HT-29 (cell line): ENCODE data around the gene RAB11A. TPM values are rescaled to one million over a fixed set of nuclear protein-coding genes. Genes with fewer than 3 reads are reported as not detected.
A peak's percentile ranks its signal among the peaks of the same experiment; 100 is the strongest.
"Not testable (repeated sequence)": the region's sequence is repeated elsewhere in the genome, so short reads cannot be mapped to it uniquely, and the experiment has no call there.

ENCODE experiments used
- DNase-seq: peaks from one replicate; pipeline ENCODE4 v3.0.0-alpha.2; 2015; ENCODE audit warnings: low spot score
- total RNA-seq: library from RNA; depleted of rRNA; stranded (reverse); fragments of >200 nt; shearing (Covaris generic); gene quantifications from 2 replicates; pipeline ENCODE4 v1.2.3, GENCODE V29; 2014

Gene RAB11A
- total RNA-seq, 1 experiment from 2014 or later, result 233 TPM

- DNase-seq, result no peak
Observed at GRCh38 chr15:65841121-65841930, 28.0 kb upstream of the RAB11A start.

GRCh38 chr15:65845826-65846519, 23.3 kb upstream of the RAB11A start:
- no peak for DNase-seq

- no peak for DNase-seq
Observed at GRCh38 chr15:65847989-65848388, 21.3 kb upstream of the RAB11A start.

- no peak for DNase-seq
Observed at GRCh38 chr15:65851981-65852380, 17.3 kb upstream of the RAB11A start.

- peak; percentile 87 for DNase-seq
Observed at GRCh38 chr15:65856821-65857455, 12.4 kb upstream of the RAB11A start.

GRCh38 chr15:65857718-65858402, 11.4 kb upstream of the RAB11A start:
- DNase-seq, result no peak

GRCh38 chr15:65862682-65863081, 6.6 kb upstream of the RAB11A start:
- peak; percentile 71 for DNase-seq

- DNase-seq, result no peak
Observed at GRCh38 chr15:65863106-65863505, 6.2 kb upstream of the RAB11A start.

- no peak for DNase-seq
Observed at GRCh38 chr15:65867244-65867643, 2.0 kb upstream of the RAB11A start.

GRCh38 chr15:65867933-65868332, 1.4 kb upstream of the RAB11A start:
- not testable (repeated sequence) for DNase-seq

- DNase-seq, result no peak
Observed at GRCh38 chr15:65868546-65869125, 655 bp upstream of the RAB11A start.

GRCh38 chr15:65869954-65870871, 922 bp downstream of the RAB11A start:
- peak; percentile 92 for DNase-seq

GRCh38 chr15:65870889-65871533, 1.7 kb downstream of the RAB11A start:
- peak; percentile 88 for DNase-seq

GRCh38 chr15:65871886-65872285, 2.6 kb downstream of the RAB11A start:
- DNase-seq, result not testable (repeated sequence)

- not testable (repeated sequence) for DNase-seq
Observed at GRCh38 chr15:65872596-65872995, 3.3 kb downstream of the RAB11A start.

- DNase-seq, result no peak
Observed at GRCh38 chr15:65873256-65873655, 4.0 kb downstream of the RAB11A start.

GRCh38 chr15:65875458-65875857, 6.2 kb downstream of the RAB11A start:
- DNase-seq, result no peak

- DNase-seq, result peak; percentile 41
Observed at GRCh38 chr15:65877749-65878148, 8.5 kb downstream of the RAB11A start.

- DNase-seq, result no peak
Observed at GRCh38 chr15:65881766-65882434, 12.6 kb downstream of the RAB11A start.
